Stimulated activated CD4-positive, alpha-beta T cell treated with anti-CD3 and anti-CD28 coated beads, Interleukin-12 subunit alpha, Interleukin-12 subunit beta, amount 100 ng/mL, for 4 hours (primary cell): ENCODE measurements around the gene M6PR.
A peak's percentile ranks its signal among the peaks of the same experiment; 100 is the strongest.
"Not testable (repeated sequence)": the region's sequence is repeated elsewhere in the genome, so short reads cannot be mapped to it uniquely, and the experiment has no call there.

Experiments used
- DNase-seq: peaks from one replicate; pipeline ENCODE4 v3.0.0-alpha.2; 2020

M6PR gene

GRCh38 chr12:8950702-8951478 is 1.4 kb upstream of the M6PR start:
- no peak for DNase-seq

GRCh38 chr12:8950221-8950527 is 729 bp upstream of the M6PR start:
- no peak for DNase-seq

- no peak for DNase-seq
Observed at GRCh38 chr12:8948701-8949341, 624 bp downstream of the M6PR start.

GRCh38 chr12:8947737-8948136 is 1.7 kb downstream of the M6PR start:
- DNase-seq = no peak

GRCh38 chr12:8946733-8947132 is 2.7 kb downstream of the M6PR start:
- DNase-seq = no peak

GRCh38 chr12:8943565-8944186 is 5.8 kb downstream of the M6PR start:
- no peak for DNase-seq

GRCh38 chr12:8941691-8942478 is 7.6 kb downstream of the M6PR start:
- no peak for DNase-seq

- DNase-seq = not testable (repeated sequence)
Observed at GRCh38 chr12:8937842-8938442, 11.5 kb downstream of the M6PR start.

- no peak for DNase-seq
Observed at GRCh38 chr12:8936735-8937134, 12.7 kb downstream of the M6PR start.

- not testable (repeated sequence) for DNase-seq
Observed at GRCh38 chr12:8934080-8934479, 15.4 kb downstream of the M6PR start.

GRCh38 chr12:8932464-8932863 is 17.0 kb downstream of the M6PR start:
- DNase-seq = not testable (repeated sequence)

GRCh38 chr12:8930655-8931323 is 18.7 kb downstream of the M6PR start:
- not testable (repeated sequence) for DNase-seq

- DNase-seq = no peak
Observed at GRCh38 chr12:8922544-8922943, 26.9 kb downstream of the M6PR start.

GRCh38 chr12:8919643-8920042 is 29.8 kb downstream of the M6PR start:
- DNase-seq = not testable (repeated sequence)

- no peak for DNase-seq
Observed at GRCh38 chr12:8917751-8918150, 31.7 kb downstream of the M6PR start.

- DNase-seq = no peak
Observed at GRCh38 chr12:8917031-8917430, 32.4 kb downstream of the M6PR start.

GRCh38 chr12:8916154-8916553 is 33.3 kb downstream of the M6PR start:
- DNase-seq = no peak

GRCh38 chr12:8914716-8915526 is 34.5 kb downstream of the M6PR start:
- peak; percentile 44 for DNase-seq

- DNase-seq = peak; percentile 75
Observed at GRCh38 chr12:8914033-8914715, 35.3 kb downstream of the M6PR start, which contains the start of gene PHC1. PHC1 (plus strand) TSS chr12:8914509; CDS start chr12:8917678, 3,169 bp downstream.

GRCh38 chr12:8913702-8914032 is 35.8 kb downstream of the M6PR start:
- DNase-seq = no peak

GRCh38 chr12:8912914-8913313 is 36.5 kb downstream of the M6PR start:
- no peak for DNase-seq
